MM.1S (cell line): Measurements from ENCODE around the gene RARA.

ENCODE experiments used
- DNase-seq: peaks from one replicate; pipeline ENCODE4 v3.0.0-alpha.2; 2015
- H2AFZ ChIP-seq: fragments of 300-600 bp; sonication (generic); 2 replicates; pipeline ENCODE4 v1.6.0; 2016; ENCODE audit warnings: antibody characterized with exemption, low read length
- H3F3A ChIP-seq: fragments of 300-600 bp; sonication (generic); 2 replicates; pipeline ENCODE4 v1.6.1; 2016; ENCODE audit warnings: mild to moderate bottlenecking, antibody characterized with exemption, low read length, moderate library complexity, mixed read lengths; ENCODE audit not compliant: insufficient read depth
- H3K27ac ChIP-seq: fragments of 300-600 bp; sonication (generic); 2 replicates; pipeline ENCODE4 v1.5.1; 2016; ENCODE audit warnings: mild to moderate bottlenecking, low read length
- H3K27me3 ChIP-seq: fragments of 300-600 bp; sonication (generic); replicated peaks from 2 replicates; pipeline ENCODE4 v1.6.0; 2016; ENCODE audit warnings: low read length; ENCODE audit not compliant: insufficient read depth
- H3K36me3 ChIP-seq: fragments of 300-600 bp; sonication (generic); replicated peaks from 2 replicates; pipeline ENCODE4 v1.6.1; 2016; ENCODE audit warnings: mild to moderate bottlenecking, low read length, mixed read lengths; ENCODE audit not compliant: insufficient read depth
- H3K4me1 ChIP-seq: fragments of 300-600 bp; sonication (generic); 2 replicates; pipeline ENCODE4 v1.6.1; 2016; ENCODE audit warnings: low read length, mixed read lengths
- H3K4me2 ChIP-seq: fragments of 300-600 bp; sonication (generic); 2 replicates; pipeline ENCODE4 v1.6.0; 2016; ENCODE audit warnings: low read depth, low read length
- H3K4me3 ChIP-seq: fragments of 300-600 bp; sonication (generic); 2 replicates; pipeline ENCODE4 v1.5.1; 2016; ENCODE audit warnings: low read length, mixed read lengths
- H3K79me2 ChIP-seq: fragments of 300-600 bp; sonication (generic); 2 replicates; pipeline ENCODE4 v1.6.1; 2016; ENCODE audit warnings: mixed run types, low read length, mixed read lengths
- H3K9ac ChIP-seq: fragments of 300-600 bp; sonication (generic); 2 replicates; pipeline ENCODE4 v1.6.1; 2016; ENCODE audit warnings: low read length, mixed read lengths
- H3K9me2 ChIP-seq: fragments of 300-600 bp; sonication (generic); replicated peaks from 2 replicates; pipeline ENCODE4 v1.6.1; 2016; ENCODE audit warnings: mild to moderate bottlenecking, low read length, mixed read lengths; ENCODE audit not compliant: insufficient read depth
- H3K9me3 ChIP-seq: fragments of 300-600 bp; sonication (generic); replicated peaks from 2 replicates; pipeline ENCODE4 v1.6.1; 2016; ENCODE audit warnings: mild to moderate bottlenecking, low read length, mixed read lengths; ENCODE audit not compliant: insufficient read depth
- H4K20me1 ChIP-seq: fragments of 300-600 bp; sonication (generic); 2 replicates; pipeline ENCODE4 v1.6.1; 2016; ENCODE audit warnings: mild to moderate bottlenecking, low read length, moderate library complexity, mixed read lengths; ENCODE audit not compliant: insufficient read depth
- CTCF ChIP-seq: fragments of 300-600 bp; sonication (generic); IDR thresholded peaks from 2 replicates; pipeline ENCODE4 v1.5.1; 2016; ENCODE audit warnings: antibody characterized with exemption, low read length, mixed read lengths
- EZH2 ChIP-seq: fragments of 300-600 bp; sonication (generic); optimal IDR thresholded peaks from 2 replicates; pipeline ENCODE3; 2017; ENCODE audit warnings: low read depth, mild to moderate bottlenecking, antibody characterized with exemption, low read length, mixed read lengths
- EZH2phosphoT487 ChIP-seq: fragments of 300-600 bp; sonication (generic); IDR thresholded peaks from 2 replicates; pipeline ENCODE4 v1.6.1; 2018; ENCODE audit warnings: antibody characterized with exemption, low read length

RARA gene

DNA sequence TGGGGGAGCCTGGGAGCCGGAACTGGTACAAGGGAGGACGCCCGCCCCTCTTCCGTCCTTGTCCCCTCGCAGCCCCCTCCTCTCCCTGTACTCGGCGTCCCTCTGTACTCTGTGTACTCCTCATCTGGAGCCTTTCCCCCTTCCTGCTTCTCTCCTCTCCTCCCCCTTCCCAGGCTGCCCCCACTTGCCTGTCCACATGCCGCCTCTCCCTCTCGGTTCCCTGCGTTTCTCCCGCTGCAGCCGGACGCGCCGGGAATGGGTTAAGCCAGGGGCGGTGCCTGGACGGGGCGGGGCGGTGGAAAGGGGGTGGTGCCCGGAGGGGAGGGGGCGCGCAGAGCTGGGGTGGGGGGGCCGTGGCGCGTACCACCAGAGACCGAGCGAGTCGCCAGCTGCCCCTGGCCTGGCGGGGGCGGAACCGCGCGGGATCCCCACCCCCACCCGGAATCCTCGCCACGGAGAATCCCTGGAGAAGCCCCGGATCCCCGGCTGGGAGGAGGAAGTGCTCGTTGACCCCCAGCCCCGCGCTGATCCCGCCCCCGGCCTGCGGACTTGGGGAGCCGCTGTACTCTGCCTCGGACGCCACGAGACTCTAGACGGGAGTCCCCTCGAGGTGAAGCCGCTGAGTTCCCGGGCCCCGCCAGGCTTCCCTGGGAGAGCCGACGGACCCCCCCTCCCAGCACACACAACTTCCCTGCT, 33.0 kb downstream of the RARA start:
- Histone ChIP-seq H3K36me3 (no peaks in the 10 kb centered on the region), H3K4me2 (no peak overlapping the region), H3K9me3 (no peaks in the 10 kb centered on the region), H3F3A (no peaks in the 10 kb centered on the region), H4K20me1 (peaks cover 39% of the 10 kb centered on the region), H3K9ac (no peak overlapping the region), H3K4me1 (no peaks in the 10 kb centered on the region), H3K79me2 (peaks cover 98% of the 10 kb centered on the region), H3K9me2 (no peaks in the 10 kb centered on the region), H3K27me3 (no peaks in the 10 kb centered on the region), H2AFZ (no peak overlapping the region), H3K4me3 (no peak overlapping the region), H3K27ac (no peak overlapping the region)
- no peak for DNase-seq
- no peak for TF ChIP-seq CTCF
- TF ChIP-seq EZH2: no peak
- no peak for TF ChIP-seq EZH2phosphoT487

DNA sequence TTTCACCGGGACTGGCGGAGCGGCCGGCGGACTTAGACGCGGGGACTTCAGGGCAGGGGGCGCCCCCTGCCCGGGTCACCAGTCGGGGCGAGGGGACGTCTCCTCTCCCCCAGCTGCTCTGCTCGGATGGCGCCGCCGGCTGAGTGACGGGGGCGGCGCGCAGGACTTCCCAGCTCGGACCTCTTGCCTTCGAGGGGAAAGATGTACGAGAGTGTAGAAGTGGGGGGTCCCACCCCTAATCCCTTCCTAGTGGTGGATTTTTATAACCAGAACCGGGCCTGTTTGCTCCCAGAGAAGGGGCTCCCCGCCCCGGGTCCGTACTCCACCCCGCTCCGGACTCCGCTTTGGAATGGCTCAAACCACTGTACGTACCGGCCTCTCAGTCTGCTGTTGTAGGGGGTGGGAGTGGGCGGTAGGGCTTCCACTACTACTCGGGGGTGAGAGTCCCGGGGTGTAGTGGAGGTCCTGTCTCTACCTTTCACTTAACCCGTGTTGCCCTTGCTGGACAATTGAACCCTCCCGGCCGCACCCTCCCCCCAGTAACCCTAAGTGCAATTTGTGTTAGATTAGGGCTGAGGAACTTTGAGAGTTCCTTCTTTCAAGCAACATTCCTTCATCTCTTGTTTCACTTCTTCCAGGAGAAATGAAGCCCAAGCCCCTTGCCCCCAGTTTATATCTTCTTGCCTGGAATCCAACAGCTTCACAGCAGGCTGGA, 33.7 kb downstream of the RARA start:
- H3K4me3 ChIP-seq: no peak overlapping the region
- no peaks in the 10 kb centered on the region for H3K4me1 ChIP-seq
- H3K36me3 ChIP-seq: no peaks in the 10 kb centered on the region
- H3K27ac ChIP-seq: no peak overlapping the region
- H3K27me3 ChIP-seq: no peaks in the 10 kb centered on the region
- H3K79me2 ChIP-seq: peaks cover 98% of the 10 kb centered on the region
- no peak overlapping the region for H3K4me2 ChIP-seq
- no peak for DNase-seq
- no peak overlapping the region for H2AFZ ChIP-seq
- TF ChIP-seq EZH2phosphoT487: no peak
- TF ChIP-seq EZH2: no peak
- TF ChIP-seq CTCF: no peak
- H3K9ac ChIP-seq: no peak overlapping the region
- H3K9me3 ChIP-seq: no peaks in the 10 kb centered on the region
- no peaks in the 10 kb centered on the region for H3F3A ChIP-seq
- no peaks in the 10 kb centered on the region for H3K9me2 ChIP-seq
- peaks cover 34% of the 10 kb centered on the region for H4K20me1 ChIP-seq

DNA sequence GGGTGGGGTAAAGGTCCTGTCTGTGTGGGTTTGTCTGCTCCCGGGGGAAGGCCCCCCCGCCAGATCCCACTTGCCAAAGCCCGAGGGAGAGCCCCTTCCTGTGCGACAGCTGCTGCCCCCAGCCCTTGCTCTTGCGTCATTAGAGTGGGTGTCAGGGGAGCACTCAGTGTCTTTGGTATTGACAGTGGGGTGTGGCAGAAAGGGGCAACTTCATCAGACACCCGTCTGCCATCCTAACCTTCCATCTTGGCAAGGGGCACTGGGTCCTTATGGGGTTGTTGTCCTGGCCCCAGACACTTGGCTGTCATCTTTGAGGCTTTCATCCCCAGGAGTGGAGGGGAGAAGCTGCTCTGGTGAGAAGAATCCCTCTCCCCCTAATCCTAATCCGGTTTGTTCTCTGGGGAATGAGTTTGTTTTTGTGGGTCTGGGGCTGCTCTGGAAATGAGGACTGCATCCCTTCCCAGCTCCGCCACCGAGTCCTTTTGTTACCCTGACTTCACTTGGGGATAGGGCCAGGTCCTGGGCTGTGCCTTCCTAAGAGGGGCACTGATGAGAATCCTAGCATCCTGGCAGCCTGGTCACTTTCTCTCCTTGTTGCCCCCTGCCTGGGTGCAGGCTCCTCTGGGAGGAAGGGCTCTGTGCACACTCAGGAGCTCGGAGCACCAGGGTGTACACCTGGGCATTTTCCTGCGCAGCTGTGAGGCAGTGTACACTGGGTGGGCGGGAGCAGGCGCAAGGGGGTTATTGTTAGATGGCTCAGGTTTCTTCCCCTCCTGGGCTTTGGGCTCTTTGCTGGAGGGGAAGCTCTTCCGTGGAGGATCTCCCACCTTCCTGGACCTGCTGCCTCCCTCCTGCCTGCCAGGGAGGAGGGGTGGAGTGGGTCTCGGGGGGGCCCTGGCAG, 34.5 kb downstream of the RARA start:
- no peak overlapping the region for H2AFZ ChIP-seq
- H3K27me3 ChIP-seq: no peaks in the 10 kb centered on the region
- H4K20me1 ChIP-seq: peaks cover 34% of the 10 kb centered on the region
- DNase-seq: no peak
- H3F3A ChIP-seq: no peaks in the 10 kb centered on the region
- no peaks in the 10 kb centered on the region for H3K9me3 ChIP-seq
- no peak for TF ChIP-seq CTCF
- no peak for TF ChIP-seq EZH2phosphoT487
- TF ChIP-seq EZH2: no peak
- H3K4me3 ChIP-seq: no peak overlapping the region
- H3K79me2 ChIP-seq: peaks cover 98% of the 10 kb centered on the region
- H3K36me3 ChIP-seq: no peaks in the 10 kb centered on the region
- no peak overlapping the region for H3K4me2 ChIP-seq
- no peak overlapping the region for H3K27ac ChIP-seq
- H3K9me2 ChIP-seq: no peaks in the 10 kb centered on the region
- no peaks in the 10 kb centered on the region for H3K4me1 ChIP-seq
- no peak overlapping the region for H3K9ac ChIP-seq
